NT2/D1 (cell line): ENCODE results near the gene ABCA4.
"Not testable (repeated sequence)": the region's sequence is repeated elsewhere in the genome, so short reads cannot be mapped to it uniquely, and the experiment has no call there.

Source experiments
- DNase-seq: peaks from one replicate; pipeline ENCODE4 v3.0.0-alpha.2; 2011; ENCODE audit warnings: low read depth, low spot score
- H3K27me3 ChIP-seq: 2 replicates; pipeline ENCODE4 v1.6.0; 2011; ENCODE audit warnings: mild to moderate bottlenecking; ENCODE audit not compliant: insufficient read length, insufficient read depth
- H3K36me3 ChIP-seq: 2 replicates; pipeline ENCODE4 v1.6.1; 2011; ENCODE audit warnings: mild to moderate bottlenecking, low read length, mixed read lengths; ENCODE audit not compliant: insufficient read depth, insufficient read length
- H3K4me1 ChIP-seq: 2 replicates; pipeline ENCODE4 v1.5.1; 2011; ENCODE audit not compliant: insufficient read depth, insufficient read length
- H3K4me3 ChIP-seq: 2 replicates; pipeline ENCODE4 v1.5.1; 2011; ENCODE audit warnings: low read depth; ENCODE audit not compliant: insufficient read length
- H3K9ac ChIP-seq: 2 replicates; pipeline ENCODE4 v1.6.0; 2011; ENCODE audit warnings: low read depth; ENCODE audit not compliant: insufficient read length
- H3K9me3 ChIP-seq: 2 replicates; pipeline ENCODE4 v1.5.1; 2011; ENCODE audit warnings: mild to moderate bottlenecking, low read length; ENCODE audit not compliant: insufficient read depth
- SUZ12 ChIP-seq: IDR thresholded peaks from 2 replicates; pipeline ENCODE4 v1.6.1; 2011; ENCODE audit not compliant: insufficient read length, insufficient read depth; ENCODE audit errors: extremely low read depth
- YY1 ChIP-seq: IDR thresholded peaks from 2 replicates; pipeline ENCODE4 v1.6.1; 2011; ENCODE audit not compliant: insufficient read length, insufficient read depth
- ZNF274 ChIP-seq: IDR thresholded peaks from 2 replicates; pipeline ENCODE4 v1.6.1; 2011; ENCODE audit warnings: mild to moderate bottlenecking, low read depth, low read length

Gene ABCA4

GRCh38 chr1:93961906-93962305, 159.0 kb downstream of the ABCA4 start:
- H3K9me3 ChIP-seq, result no peaks in the 10 kb centered on the region
- no peak for DNase-seq
- H3K27me3 ChIP-seq, result no peaks in the 10 kb centered on the region
- H3K4me3 ChIP-seq, result no peak overlapping the region
- no peak for TF ChIP-seq SUZ12
- no peak for TF ChIP-seq ZNF274
- TF ChIP-seq YY1, result no peak
- no peaks in the 10 kb centered on the region for H3K36me3 ChIP-seq
- no peak overlapping the region for H3K9ac ChIP-seq
- H3K4me1 ChIP-seq, result peaks cover 6% of the 10 kb centered on the region

- H3K27me3 ChIP-seq, result no peaks in the 10 kb centered on the region
- DNase-seq, result no peak
- TF ChIP-seq SUZ12 (no peak), YY1 (no peak), ZNF274 (no peak)
- H3K36me3 ChIP-seq, result no peaks in the 10 kb centered on the region
- H3K4me1 ChIP-seq, result peaks cover 6% of the 10 kb centered on the region
- H3K4me3 ChIP-seq, result no peak overlapping the region
- H3K9me3 ChIP-seq, result no peaks in the 10 kb centered on the region
- no peak overlapping the region for H3K9ac ChIP-seq
Measured at GRCh38 chr1:93961443-93961842, 159.5 kb downstream of the ABCA4 start.

- Histone ChIP-seq H3K9me3 (0 out of 2 replicates have a peak, but pooled peaks cover under 1% of the 10 kb centered on the region), H3K4me3 (no peak overlapping the region), H3K9ac (no peak overlapping the region), H3K27me3 (no peaks in the 10 kb centered on the region), H3K4me1 (peaks cover 6% of the 10 kb centered on the region), H3K36me3 (no peaks in the 10 kb centered on the region)
- TF ChIP-seq ZNF274, result no peak
- no peak for TF ChIP-seq YY1
- no peak for TF ChIP-seq SUZ12
- DNase-seq, result no peak
Measured at GRCh38 chr1:93960641-93961147, 160.3 kb downstream of the ABCA4 start.

- TF ChIP-seq ZNF274, result no peak
- TF ChIP-seq SUZ12, result no peak
- TF ChIP-seq YY1, result no peak
Measured at GRCh38 chr1:93959413-93959812, 161.5 kb downstream of the ABCA4 start.

GRCh38 chr1:93958726-93959100, 162.2 kb downstream of the ABCA4 start:
- H3K9me3 ChIP-seq, result 0 out of 2 replicates have a peak, but pooled peaks cover 5% of the 10 kb centered on the region
- H3K9ac ChIP-seq, result no peak overlapping the region
- peaks cover 4% of the 10 kb centered on the region for H3K4me1 ChIP-seq
- no peaks in the 10 kb centered on the region for H3K36me3 ChIP-seq
- no peak overlapping the region for H3K4me3 ChIP-seq
- no peak for DNase-seq
- no peaks in the 10 kb centered on the region for H3K27me3 ChIP-seq
- no peak for TF ChIP-seq ZNF274

More at GRCh38 chr1:93959413-93959812, 161.5 kb downstream of the ABCA4 start:
- no peaks in the 10 kb centered on the region for H3K27me3 ChIP-seq
- DNase-seq, result no peak
- H3K9ac ChIP-seq, result no peak overlapping the region
- no peaks in the 10 kb centered on the region for H3K36me3 ChIP-seq
- H3K9me3 ChIP-seq, result 0 out of 2 replicates have a peak, but pooled peaks cover 5% of the 10 kb centered on the region
- no peak overlapping the region for H3K4me3 ChIP-seq
- H3K4me1 ChIP-seq, result peaks cover 4% of the 10 kb centered on the region

GRCh38 chr1:93958032-93958725, 162.8 kb downstream of the ABCA4 start:
- DNase-seq, result no peak
- no peak overlapping the region for H3K9ac ChIP-seq
- no peak overlapping the region for H3K4me3 ChIP-seq
- no peak for TF ChIP-seq SUZ12
- TF ChIP-seq YY1, result no peak
- TF ChIP-seq ZNF274, result no peak
- H3K4me1 ChIP-seq, result no peaks in the 10 kb centered on the region
- no peaks in the 10 kb centered on the region for H3K27me3 ChIP-seq
- no peaks in the 10 kb centered on the region for H3K36me3 ChIP-seq
- H3K9me3 ChIP-seq, result 0 out of 2 replicates have a peak, but pooled peaks cover 5% of the 10 kb centered on the region

- DNase-seq, result no peak
- Histone ChIP-seq H3K9ac (no peak overlapping the region), H3K4me3 (no peak overlapping the region), H3K36me3 (no peaks in the 10 kb centered on the region), H3K27me3 (no peaks in the 10 kb centered on the region), H3K9me3 (peaks cover 17% of the 10 kb centered on the region), H3K4me1 (no peaks in the 10 kb centered on the region)
- TF ChIP-seq ZNF274 (no peak), SUZ12 (no peak), YY1 (no peak)
Measured at GRCh38 chr1:93955765-93956164, 165.2 kb downstream of the ABCA4 start.

GRCh38 chr1:93947002-93947686, 173.8 kb downstream of the ABCA4 start:
- H3K36me3 ChIP-seq, H3K9ac ChIP-seq, H3K4me3 ChIP-seq, DNase-seq, H3K27me3 ChIP-seq, H3K4me1 ChIP-seq: not testable (repeated sequence)
- H3K9me3 ChIP-seq, result peaks cover 31% of the 10 kb centered on the region
